Dermis lymphatic vessel endothelial cell (primary cell): ENCODE data around the gene TRPV4. TPM values are rescaled to one million over a fixed set of nuclear protein-coding genes. Genes with fewer than 3 reads are reported as not detected.

Experiments used
- total RNA-seq: library from RNA; depleted of rRNA; stranded (reverse); fragments of >200 nt; gene quantifications from 2 replicates; pipeline ENCODE4 v1.2.1, GENCODE V29; 2014

The TRPV4 gene
- total RNA-seq = 1.5 TPM in 2 replicates

GRCh38 chr12:109833307-109834189 is at the start of gene TRPV4:
TSS of gene TRPV4 (minus strand) at chr12:109833398. CDS start at chr12:109814796, 18,602 bp downstream.

GRCh38 chr12:109880043-109880931 is 47.1 kb upstream of the TRPV4 start, which contains the start of gene GLTP:
TSS of gene GLTP (minus strand) at chr12:109880541. CDS start at chr12:109880374, 167 bp downstream.

Other genes with a start within 250 kb of the TRPV4 start
- 0.17 and 0.22 TPM in 2 replicates for gene FAM222A, start 119.6 kb downstream of the TRPV4 start, total RNA-seq
- gene GLTP, start 47.1 kb upstream of the TRPV4 start, total RNA-seq = 46.8 and 48.0 TPM in 2 replicates
- 4.4 and 7.7 TPM in 2 replicates for gene TCHP, start 66.9 kb upstream of the TRPV4 start, total RNA-seq
- 26.5 and 34.6 TPM in 2 replicates for gene GIT2, start 163.0 kb upstream of the TRPV4 start, total RNA-seq
- gene ANKRD13A, start 166.0 kb upstream of the TRPV4 start, total RNA-seq = 52.6 and 54.3 TPM in 2 replicates
- 11.5 and 16.4 TPM in 2 replicates for gene C12orf76, start 215.1 kb upstream of the TRPV4 start, total RNA-seq